Suprapubic skin (tissue), 3 donors: ENCODE data around the gene LIPJ.

ENCODE experiments used
- CTCF ChIP-seq, 2 donors: fragments of 200-600 bp in 1 of 2; fragments of 450-650 bp in 1 of 2; sonication (generic) in 1 of 2; IDR thresholded peaks; one replicate each; pipeline ENCODE4 v1.5.1; 2016 to 2019; ENCODE audit warnings: antibody characterized with exemption in 2 of 2, mild to moderate bottlenecking in 1 of 2, moderate library complexity in 1 of 2
- POLR2AphosphoS5 ChIP-seq, 3 donors: sonication (generic); formaldehyde crosslinking; IDR thresholded peaks; one replicate each; pipeline ENCODE4 v1.6.1; 2017; ENCODE audit warnings: antibody characterized with exemption in 3 of 3

- TF ChIP-seq POLR2AphosphoS5 (IDR thresholded peaks at IDR 0.05) (no peak), CTCF (IDR thresholded peaks at IDR 0.05) (no peak)
Observed at GRCh38 chr10:88617772-88618300, 31.3 kb downstream of the LIPJ start.
